Measurements from ENCODE around the gene SUPT4H1. TPM values are rescaled to one million over a fixed set of nuclear protein-coding genes. Genes with fewer than 3 reads are reported as not detected.
"Not testable (repeated sequence)": the region's sequence is repeated elsewhere in the genome, so short reads cannot be mapped to it uniquely, and the experiment has no call there.

The SUPT4H1 gene
- total RNA-seq, 1 donor from 2014 or later: 49.8 TPM

- not testable (repeated sequence) for DNase-seq (ENCODE audit: low read depth in 2 of 2)
These were observed 10.7 kb downstream of the SUPT4H1 start for GRCh38 chr17:58341136-58341860.

- no peak for DNase-seq (ENCODE audit: low read depth in 2 of 2)
These were observed 11.6 kb downstream of the SUPT4H1 start for GRCh38 chr17:58340405-58340876.

DNA sequence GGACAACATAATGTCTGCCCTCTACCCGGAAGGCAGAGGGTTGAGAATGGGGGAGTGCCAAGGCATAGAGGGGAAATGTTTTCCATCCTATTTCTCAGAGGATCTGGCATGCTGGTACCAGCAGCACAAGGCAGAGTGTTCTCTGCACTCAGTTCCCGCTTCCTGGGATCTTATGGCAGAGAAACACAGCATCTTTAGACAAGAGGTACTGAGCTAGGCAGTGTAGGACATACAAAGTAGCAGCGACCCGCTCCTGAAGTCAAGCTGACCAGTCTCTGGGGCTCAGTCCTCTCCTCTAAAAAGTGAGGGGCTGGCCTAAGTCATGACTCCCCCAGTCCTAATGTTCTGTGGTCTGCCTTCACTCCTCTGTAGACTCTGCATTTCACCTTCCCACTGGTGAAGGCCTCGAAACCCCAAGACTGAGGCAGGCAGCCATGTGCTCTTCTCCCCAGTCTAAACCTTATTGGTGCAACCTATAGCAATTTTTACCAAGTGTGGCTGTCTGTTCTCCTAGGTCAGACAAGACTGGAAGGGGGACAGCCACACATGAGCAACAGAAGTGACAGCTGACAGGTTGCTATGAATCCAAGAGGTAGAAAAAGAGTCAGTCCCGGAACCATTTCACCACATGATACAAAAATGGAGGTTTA, 12.1 kb downstream of the SUPT4H1 start:
- no peak for DNase-seq (ENCODE audit: low read depth in 2 of 2)

- DNase-seq (ENCODE audit: low read depth in 2 of 2): no peak
These were observed 12.9 kb downstream of the SUPT4H1 start for GRCh38 chr17:58338841-58339754.

GRCh38 chr17:58338454-58338840, 13.6 kb downstream of the SUPT4H1 start:
- no peak for DNase-seq (ENCODE audit: low read depth in 2 of 2)

- DNase-seq (ENCODE audit: low read depth in 2 of 2): no peak
These were observed 14.2 kb downstream of the SUPT4H1 start for GRCh38 chr17:58337600-58338453.

- DNase-seq (ENCODE audit: low read depth in 2 of 2): no peak
These were observed 14.8 kb downstream of the SUPT4H1 start for GRCh38 chr17:58337210-58337599.

DNA sequence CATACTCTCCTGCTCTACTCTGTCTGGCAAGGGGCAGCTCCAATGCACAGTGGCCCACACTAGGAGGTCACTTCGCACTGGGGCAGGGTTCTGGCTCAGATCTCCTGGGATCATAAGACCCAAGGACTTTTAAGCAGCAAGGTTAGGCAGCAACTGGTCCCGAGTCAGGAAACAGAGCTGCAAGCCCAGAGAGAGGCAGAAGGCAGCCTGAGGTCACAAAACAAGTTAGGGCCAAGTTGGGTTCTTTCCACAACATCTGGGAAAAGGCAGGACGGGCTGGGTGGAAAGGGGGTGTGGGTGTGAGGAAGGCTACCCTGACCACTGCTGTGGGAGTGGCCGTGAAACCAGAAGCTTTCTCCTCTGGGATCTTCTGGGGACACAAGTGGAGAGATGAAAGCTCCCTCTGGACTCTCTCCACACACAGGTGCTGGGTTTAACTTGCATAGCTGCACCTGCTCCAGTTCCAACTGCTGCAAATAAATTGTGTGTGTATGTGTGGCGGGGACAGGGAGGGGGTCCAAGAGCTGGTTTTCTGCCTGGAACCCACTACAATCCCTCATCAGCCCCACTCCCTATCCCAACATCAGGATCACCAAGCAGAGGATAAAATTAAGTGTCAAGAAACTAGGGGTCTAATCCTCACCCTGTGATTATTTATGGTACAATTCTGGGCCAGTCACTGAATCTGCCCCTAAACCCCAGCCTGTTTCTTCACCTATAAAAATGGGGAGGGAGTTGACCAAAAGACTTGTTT, 15.4 kb downstream of the SUPT4H1 start:
- DNase-seq (ENCODE audit: low read depth in 2 of 2): no peak

DNA sequence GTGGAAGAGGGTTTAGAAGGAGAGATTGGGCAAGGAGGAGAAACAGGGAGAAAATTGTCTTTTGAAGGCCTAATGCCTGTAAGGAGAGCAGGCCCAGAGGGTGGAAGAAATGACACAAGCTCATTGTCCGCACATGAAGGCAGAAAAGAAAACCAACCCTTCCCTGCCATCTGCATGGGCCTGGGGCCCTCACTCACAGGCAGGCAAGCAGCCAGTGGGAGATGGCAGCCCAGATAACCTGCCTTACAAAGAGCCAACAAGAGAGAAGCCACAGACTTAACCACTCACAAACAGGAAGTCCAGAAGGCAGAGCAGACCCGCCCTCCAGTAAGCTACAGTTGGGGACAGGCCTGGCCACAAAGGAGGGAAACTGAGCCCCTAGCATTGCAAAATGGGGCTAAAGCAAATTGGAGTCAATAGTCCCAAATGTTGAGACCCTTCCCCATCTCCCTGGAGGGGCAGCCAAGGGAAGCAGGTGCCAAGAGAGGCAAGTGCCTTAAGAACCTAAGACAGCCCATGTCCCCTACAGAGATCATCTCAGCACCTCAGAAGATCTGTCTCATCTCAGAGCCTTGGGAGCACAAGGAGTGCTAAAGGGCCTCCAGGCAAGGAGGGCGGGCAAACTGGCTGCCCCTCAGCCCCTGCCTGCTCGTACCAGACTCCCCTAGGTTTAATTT, 16.1 kb downstream of the SUPT4H1 start:
- no peak for DNase-seq (ENCODE audit: low read depth in 2 of 2)

GRCh38 chr17:58335061-58335731, 16.8 kb downstream of the SUPT4H1 start:
- DNase-seq (ENCODE audit: low read depth in 2 of 2): no peak

GRCh38 chr17:58334661-58335060, 17.3 kb downstream of the SUPT4H1 start:
- DNase-seq (ENCODE audit: low read depth in 2 of 2): no peak

DNA sequence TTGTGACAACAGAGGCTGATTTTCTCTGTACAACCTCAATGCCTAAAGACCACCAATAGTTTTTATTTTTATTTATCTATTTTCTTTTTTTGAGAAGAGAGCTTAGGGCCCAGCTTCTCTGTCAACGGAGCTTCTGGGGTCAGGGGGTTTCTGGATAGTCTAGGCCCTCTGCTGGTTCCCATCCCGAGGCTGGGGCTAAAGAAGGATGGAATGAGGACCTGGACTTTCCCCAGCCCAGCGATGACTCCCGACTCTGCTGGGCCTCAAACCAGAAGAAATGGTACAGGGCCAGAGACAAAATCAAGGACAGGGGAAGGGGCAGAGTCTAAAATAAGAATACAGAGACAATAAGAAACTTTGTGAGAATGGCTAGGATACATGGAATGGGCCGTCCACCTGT, 17.7 kb downstream of the SUPT4H1 start:
- no peak for DNase-seq (ENCODE audit: low read depth in 2 of 2)

DNA sequence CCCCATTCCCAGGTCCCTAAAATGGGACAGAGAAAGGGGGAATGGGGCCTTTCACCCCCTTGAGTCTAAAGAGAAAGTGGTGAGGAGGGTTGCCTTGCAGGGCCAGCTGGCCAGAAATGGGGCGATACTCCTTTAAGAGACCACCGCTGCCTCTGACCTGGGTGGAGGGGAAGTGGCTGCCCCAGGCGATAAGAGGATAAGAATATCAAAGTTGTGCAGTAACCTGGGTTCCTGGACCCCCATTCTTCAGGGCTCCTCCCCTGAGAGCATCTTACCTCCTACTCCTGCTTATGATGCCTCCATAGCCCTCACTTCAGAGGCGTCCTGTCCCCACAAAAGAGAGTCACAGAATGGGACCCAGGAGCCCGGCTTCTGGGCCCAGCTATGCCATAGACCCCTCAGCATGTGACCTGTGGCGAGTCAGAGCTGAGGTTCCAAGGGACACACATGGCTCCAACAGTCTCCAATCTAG, 18.2 kb downstream of the SUPT4H1 start:
- DNase-seq (ENCODE audit: low read depth in 2 of 2): no peak

DNA sequence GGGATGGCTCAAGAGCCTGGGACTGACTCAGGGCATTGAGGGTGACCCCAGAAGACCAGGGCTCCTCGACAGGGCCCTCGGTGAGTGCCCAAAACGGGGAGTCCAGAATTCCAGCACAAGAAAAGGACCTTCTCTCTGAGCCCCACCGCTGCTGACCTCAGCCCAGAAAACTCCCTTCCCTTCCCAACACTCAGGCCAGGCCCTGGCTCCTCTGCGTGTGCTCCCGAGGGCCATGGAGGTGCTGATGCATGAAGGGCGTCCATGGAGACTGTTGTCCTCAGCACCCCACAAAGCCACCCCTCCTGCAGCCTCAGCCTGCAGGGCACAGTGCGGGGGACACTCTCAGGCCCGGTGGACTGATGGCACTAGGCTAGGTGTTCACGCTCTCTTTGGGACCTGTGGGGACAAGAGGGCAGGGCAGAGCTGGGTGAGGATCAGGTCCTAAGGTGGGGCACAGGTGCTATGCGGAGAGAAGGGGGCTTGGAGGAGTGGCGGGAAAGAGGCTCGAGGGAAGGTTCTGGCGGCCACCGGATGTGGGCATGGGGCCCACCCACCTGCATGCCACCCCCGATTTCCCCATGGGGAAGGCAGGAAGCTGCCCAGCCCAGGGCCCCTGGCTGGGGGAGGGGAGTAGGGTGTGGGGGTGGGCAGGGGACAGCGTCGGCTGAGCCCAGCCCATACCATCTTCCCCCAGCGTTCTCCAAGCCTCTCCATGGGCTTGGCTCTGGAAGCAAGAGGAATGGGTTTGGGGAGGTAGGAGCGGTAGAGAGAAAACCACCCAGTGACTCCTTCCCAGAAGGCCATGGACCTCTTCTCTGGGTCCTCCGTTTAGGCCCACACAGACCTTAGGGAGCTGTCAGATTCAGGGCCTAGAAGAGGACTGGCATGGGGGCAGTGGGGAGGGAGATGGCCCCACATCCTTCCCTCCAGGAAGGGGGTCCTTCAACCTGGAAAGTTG, 18.9 kb downstream of the SUPT4H1 start:
- DNase-seq (ENCODE audit: low read depth in 2 of 2): no peak

DNA sequence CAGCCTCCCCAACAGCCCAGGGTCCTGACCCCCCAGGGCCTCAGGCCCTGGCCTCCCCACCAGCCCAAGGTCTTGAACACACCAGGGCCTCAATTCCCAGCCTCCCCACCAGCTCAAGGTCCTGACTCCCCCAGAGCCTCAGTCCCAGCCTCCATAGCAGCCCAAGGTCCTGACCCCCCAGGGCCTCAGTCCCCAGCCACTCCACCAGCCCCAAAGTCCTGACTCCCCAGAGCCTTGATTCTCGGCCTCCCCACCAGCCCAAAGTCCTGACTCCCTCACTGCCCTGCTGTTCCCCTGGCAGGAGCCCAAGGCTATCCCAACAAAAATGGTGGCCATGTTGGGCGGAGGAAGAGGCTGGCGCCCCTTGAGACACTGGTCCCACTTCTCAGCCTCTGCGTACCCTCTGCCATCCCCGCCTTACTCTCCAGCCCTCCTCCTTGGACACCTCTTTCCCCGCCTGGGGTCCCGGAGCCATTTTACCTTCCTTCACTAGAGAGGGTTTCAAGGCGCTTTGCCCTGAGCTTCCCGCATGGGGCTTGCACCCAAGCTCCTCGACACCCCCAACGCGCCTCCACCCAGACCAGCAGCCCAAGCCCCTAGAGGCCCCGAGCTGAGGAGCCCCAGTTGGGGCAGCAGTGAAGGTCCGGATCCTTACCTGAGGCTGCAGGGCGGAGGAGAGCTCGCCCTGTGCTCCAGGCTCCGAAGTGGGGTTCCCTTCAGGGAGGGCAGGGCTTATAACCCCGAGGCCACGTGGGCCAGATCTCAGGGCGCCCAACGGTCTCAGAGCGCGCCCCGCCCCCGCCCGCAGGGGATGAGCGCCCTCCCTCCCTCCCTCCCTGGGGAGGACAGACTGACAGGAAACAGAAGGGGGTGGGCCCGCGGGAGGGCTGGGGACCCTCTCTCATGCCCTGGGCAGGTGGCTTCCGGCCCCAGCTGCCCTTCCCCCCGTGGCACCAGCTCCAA, 19.9 kb downstream of the SUPT4H1 start:
- DNase-seq (ENCODE audit: low read depth in 2 of 2): no peak

DNA sequence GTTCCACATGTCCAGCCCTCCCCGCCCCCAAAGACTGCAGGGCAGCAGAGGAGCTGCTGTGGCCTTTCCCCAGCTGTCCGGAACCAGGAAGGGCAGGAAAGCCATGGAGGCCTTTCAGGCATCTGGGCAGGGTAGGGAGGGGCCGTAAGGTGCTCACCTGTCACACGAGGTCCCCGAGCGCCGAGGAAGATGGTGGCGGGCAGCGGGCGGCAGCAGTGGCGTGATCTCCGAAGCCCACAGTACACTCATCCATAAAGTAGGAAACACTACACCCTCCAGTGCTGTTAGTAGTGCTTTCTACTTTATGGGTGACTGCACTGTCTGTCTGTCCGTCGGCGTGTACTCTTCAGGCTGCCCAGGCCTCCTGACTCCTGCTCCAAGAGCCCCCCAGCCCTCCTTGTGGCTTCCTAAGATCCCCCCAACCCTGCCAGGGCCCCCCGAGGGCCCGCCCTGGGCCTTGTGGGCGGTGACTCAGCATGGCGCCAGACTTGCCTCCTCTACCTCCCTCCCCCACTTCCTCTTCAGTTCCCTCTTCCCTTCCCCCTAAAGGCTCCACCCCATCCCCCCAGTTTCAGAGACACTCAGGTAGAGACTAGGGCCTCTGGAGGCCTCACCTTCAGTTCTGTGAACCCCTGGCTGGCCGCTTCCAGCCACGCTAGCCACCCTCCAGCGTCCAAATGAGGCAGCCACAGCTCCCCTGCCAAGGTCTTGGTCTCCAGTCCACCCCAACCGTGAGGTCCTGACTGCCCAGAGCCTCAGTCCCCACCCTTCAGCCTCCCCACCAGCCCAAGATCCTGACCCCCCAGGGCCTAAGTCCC, 20.8 kb downstream of the SUPT4H1 start:
- no peak for DNase-seq (ENCODE audit: low read depth in 2 of 2)

Measured in dermis microvascular lymphatic vessel endothelial cell (primary cell).